Activated CD8-positive, alpha-beta T cell treated with anti-CD3 and anti-CD28 coated beads for 36 hours (primary cell): ENCODE results near the gene RAB11FIP4. TPM values are rescaled to one million over a fixed set of nuclear protein-coding genes. Genes with fewer than 3 reads are reported as not detected.

Source experiments
- ATAC-seq: fragments of 200-7000 bp; cut with Tn5 transposase; one replicate; pipeline ENCODE4 v1.10.0; 2021; ENCODE audit warnings: mild to moderate bottlenecking, moderate library complexity
- CTCF ChIA-PET: fragments of 350-600 bp; sonication (Branson Sonifier 250); formaldehyde crosslinking; loops from one replicate; lab custom pipeline; 2021; ENCODE audit warnings: antibody characterized with exemption; lab: Charles Lee
- POLR2A ChIA-PET: fragments of 350-600 bp; sonication (Branson Sonifier 250); formaldehyde crosslinking; loops from one replicate; lab custom pipeline; 2021; ENCODE audit warnings: antibody characterized with exemption; lab: Charles Lee
- DNase-seq: peaks from one replicate; pipeline ENCODE4 v3.0.0-alpha.2; 2020
- H3K27ac Mint-ChIP-seq: one replicate; pipeline ENCODE4 v1.8.0; 2021; ENCODE audit warnings: mild to moderate bottlenecking, mixed read lengths
- H3K27me3 Mint-ChIP-seq: one replicate; pipeline ENCODE4 v1.8.0; 2021; ENCODE audit warnings: mixed read lengths
- H3K36me3 Mint-ChIP-seq: one replicate; pipeline ENCODE4 v1.8.0; 2021; ENCODE audit warnings: low read depth, mixed read lengths
- H3K4me1 Mint-ChIP-seq: one replicate; pipeline ENCODE4 v1.8.0; 2021; ENCODE audit warnings: low read depth, mixed read lengths
- H3K4me3 Mint-ChIP-seq: one replicate; pipeline ENCODE4 v1.8.0; 2021; ENCODE audit warnings: mild to moderate bottlenecking, moderate library complexity, mixed read lengths
- H3K9me3 Mint-ChIP-seq: one replicate; pipeline ENCODE4 v1.8.0; 2021; ENCODE audit warnings: mixed read lengths
- CTCF ChIP-seq: fragments of 200-600 bp; IDR thresholded peaks from one replicate; pipeline ENCODE4 v1.8.0; 2022; ENCODE audit warnings: antibody characterized with exemption, mild to moderate bottlenecking
- intact Hi-C: fragments of 100-400 bp; cut with micrococcal nuclease; formaldehyde crosslinking; loops from one replicate; pipeline ENCODE4 v1.10.0; 2022
- total RNA-seq, 2 experiments: library from RNA; stranded (reverse); gene quantifications; one replicate each; pipeline ENCODE4 v1.2.3, GENCODE V29; 2021

The RAB11FIP4 gene
- total RNA-seq, 2 experiments from 2014 or later: 38.2 to 39.1 TPM

GRCh38 chr17:31549121-31549524 is 157.6 kb downstream of the RAB11FIP4 start:
- ATAC-seq (peak; percentile 25), DNase-seq (peak; percentile 61)
- Mint-ChIP-seq H3K27me3 (no peaks in the 10 kb centered on the region), H3K36me3 (peaks cover 6% of the 10 kb centered on the region), H3K27ac (peak overlapping the region; percentile 94), H3K4me1 (peaks cover 17% of the 10 kb centered on the region), H3K4me3 (peak overlapping the region; percentile 87), H3K9me3 (no peaks in the 10 kb centered on the region)
- CTCF ChIA-PET: interaction anchor here (0.9 to 1.2 kb wide), 3 partner anchors 9 to 293 kb away, joined by 3 to 5 read pairs (median 3); no protein-coding TSS in a partner anchor
- no peak for TF ChIP-seq CTCF
- POLR2A ChIA-PET: interaction anchor here (0.6 to 2.2 kb wide), 11 partner anchors 9 to 239 kb away, joined by 3 to 12 read pairs (median 4); no protein-coding TSS in a partner anchor
- intact Hi-C loops: no loop called here

- intact Hi-C loops: no loop called here
- no peaks in the 10 kb centered on the region for H3K27me3 Mint-ChIP-seq
- TF ChIP-seq CTCF: no peak
- DNase-seq: peak; percentile 93
- POLR2A ChIA-PET: interaction anchor here (0.6 to 2.2 kb wide), 13 partner anchors 9 to 450 kb away, joined by 3 to 12 read pairs (median 3); no protein-coding TSS in a partner anchor
- peak overlapping the region; percentile 87 for H3K4me3 Mint-ChIP-seq
- peaks cover 6% of the 10 kb centered on the region for H3K36me3 Mint-ChIP-seq
- no peaks in the 10 kb centered on the region for H3K9me3 Mint-ChIP-seq
- CTCF ChIA-PET: interaction anchor here (0.6 to 1.2 kb wide), 4 partner anchors 9 to 293 kb away, joined by 3 to 5 read pairs (median 3); no protein-coding TSS in a partner anchor
- peaks cover 17% of the 10 kb centered on the region for H3K4me1 Mint-ChIP-seq
- peak overlapping the region; percentile 94 for H3K27ac Mint-ChIP-seq
- ATAC-seq: peak; percentile 82
Measured at GRCh38 chr17:31549525-31550388, 158.3 kb downstream of the RAB11FIP4 start.

GRCh38 chr17:31550389-31551056 is 159.0 kb downstream of the RAB11FIP4 start:
- intact Hi-C loops: no loop called here
- H3K4me3 Mint-ChIP-seq: peak overlapping the region; percentile 87
- peaks cover 6% of the 10 kb centered on the region for H3K36me3 Mint-ChIP-seq
- DNase-seq: no peak
- H3K4me1 Mint-ChIP-seq: peaks cover 17% of the 10 kb centered on the region
- ChIA-PET CTCF (interaction anchor here (0.6 to 1.2 kb wide), 3 partner anchors 8 to 292 kb away, joined by 3 to 5 read pairs (median 3); no protein-coding TSS in a partner anchor), POLR2A (interaction anchor here (0.9 to 2.2 kb wide), 7 partner anchors 8 to 292 kb away, joined by 3 to 12 read pairs (median 4); no protein-coding TSS in a partner anchor)
- H3K9me3 Mint-ChIP-seq: no peaks in the 10 kb centered on the region
- TF ChIP-seq CTCF: no peak
- ATAC-seq: no peak
- peak overlapping the region; percentile 34 for H3K27ac Mint-ChIP-seq
- H3K27me3 Mint-ChIP-seq: no peaks in the 10 kb centered on the region

GRCh38 chr17:31552568-31552967 is 161.1 kb downstream of the RAB11FIP4 start:
- intact Hi-C loops: no loop called here
- no peak for ATAC-seq
- Mint-ChIP-seq H3K27me3 (no peaks in the 10 kb centered on the region), H3K27ac (no peak overlapping the region), H3K9me3 (no peaks in the 10 kb centered on the region), H3K36me3 (peaks cover 6% of the 10 kb centered on the region), H3K4me3 (no peak overlapping the region), H3K4me1 (peaks cover 15% of the 10 kb centered on the region)
- ChIA-PET POLR2A (no interaction called here), CTCF (interaction anchor here (1.4 kb wide), 1 partner anchor 290 kb away, joined by 4 read pairs; no protein-coding TSS in a partner anchor)
- DNase-seq: no peak
- no peak for TF ChIP-seq CTCF
